ENCODE measurements around the gene ELMO1. TPM values are rescaled to one million over a fixed set of nuclear protein-coding genes. Genes with fewer than 3 reads are reported as not detected.

ELMO1 gene
- total and polyA plus RNA-seq, 10 of the 15 experiments (the other 5 are each of a cell fraction or from before 2014, with no cell fraction given), result 22.6 to 85.9 (median 56.6) TPM

DNA sequence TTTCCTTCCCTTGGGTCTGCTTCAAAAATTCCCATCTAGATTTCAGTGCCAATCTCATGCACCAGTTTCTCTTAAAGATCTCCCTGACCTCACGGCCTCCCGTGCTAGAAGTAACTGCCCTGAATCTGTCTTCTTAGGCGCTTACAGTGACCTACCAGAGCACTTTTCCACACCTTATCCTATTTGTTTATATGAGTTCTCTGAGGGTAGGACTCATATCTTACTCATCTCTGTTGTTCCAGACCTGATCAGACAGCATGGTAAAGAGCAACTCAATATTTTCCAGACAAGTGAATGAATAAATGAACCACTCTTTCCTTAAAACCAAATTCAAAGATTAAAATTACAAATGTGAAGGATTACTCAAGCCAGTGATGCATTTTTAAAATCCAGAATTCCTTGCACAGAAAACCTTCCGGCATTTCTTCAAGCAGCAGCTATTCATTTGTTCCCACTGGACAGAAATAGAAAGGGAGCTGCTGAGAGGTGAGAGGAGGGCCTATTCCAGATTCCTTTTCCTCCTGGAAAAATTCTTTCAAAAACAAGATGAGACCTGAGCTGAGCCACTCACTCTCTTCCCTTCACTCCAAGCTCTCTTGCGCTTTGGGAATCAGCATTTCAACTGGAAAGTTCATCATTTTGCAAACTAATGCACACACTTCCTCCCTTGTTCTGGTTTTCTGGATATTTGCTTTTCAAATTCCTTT is 94.6 kb downstream of the ELMO1 start:
- no peak overlapping the region for H3K27ac ChIP-seq (ENCODE audit: control insufficient read depth, insufficient read depth)
- H3K4me3 ChIP-seq, result 0 out of 2 replicates have a peak overlapping the region, but pooled peaks have one; percentile 72
- no peaks in the 10 kb centered on the region for H3K36me3 ChIP-seq (ENCODE audit: control insufficient read depth in 2 of 2, insufficient read depth in 2 of 2, low read length in 1 of 2)
- intact Hi-C loops (cut with micrococcal nuclease; ENCODE audit: unreplicated experiment) (loop anchor here (1.0 to 10.0 kb wide), 7 partner anchors 70 to 478 kb away; partner anchors contain the start of gene ELMO1), in situ Hi-C loops (cut with MboI) (loop anchor here (10.0 kb wide), 1 partner anchor 119 kb away; no protein-coding TSS in a partner anchor)
- FAIRE-seq (no peak), ATAC-seq (no peak), DNase-seq (ENCODE audit: low read depth, low spot score) (no peak)
- POLR2A ChIA-PET, result interaction anchor here (1.2 to 1.6 kb wide), 3 partner anchors 12 to 146 kb away, joined by 3 to 5 read pairs (median 3); no protein-coding TSS in a partner anchor
- TF ChIP-seq RFX5 (IDR thresholded peaks at IDR 0.05; ENCODE audit: low read depth, low read length) (no peak), EZH2 (IDR thresholded peaks at IDR 0.05; ENCODE audit: borderline replicate concordance, control insufficient read depth, low read depth, low read length) (no peak), POU2F2 (IDR thresholded peaks at IDR 0.05; ENCODE audit: borderline replicate concordance, low read depth, low read length) (no peak), HCFC1 (IDR thresholded peaks at IDR 0.05; ENCODE audit: low read length) (no peak), ZNF384 (IDR thresholded peaks at IDR 0.05; ENCODE audit: borderline replicate concordance, low read depth, low read length) (no peak), ASH2L (IDR thresholded peaks at IDR 0.05; ENCODE audit: borderline replicate concordance, low read depth) (no peak), SPI1 (IDR thresholded peaks at IDR 0.05; ENCODE audit: borderline replicate concordance, insufficient read depth, low read depth, low read length) (no peak), ELK1 (IDR thresholded peaks at IDR 0.05; ENCODE audit: low read depth, low read length) (no peak), SUPT20H (IDR thresholded peaks at IDR 0.05; ENCODE audit: borderline replicate concordance, control insufficient read depth, low read depth, low read length) (no peak), CREB1 (IDR thresholded peaks at IDR 0.05; ENCODE audit: low read depth) (no peak), JUNB (IDR thresholded peaks at IDR 0.05) (no peak), CREM (IDR thresholded peaks at IDR 0.05; ENCODE audit: low read depth) (no peak), EGR1 (IDR thresholded peaks at IDR 0.05; ENCODE audit: borderline replicate concordance in 1 of 2, low read depth in 2 of 2, low read length in 2 of 2) (no peak), POLR2AphosphoS5 (IDR thresholded peaks at IDR 0.05; ENCODE audit: low read length) (no peak)
- TF ChIP-seq, protein P1, sequence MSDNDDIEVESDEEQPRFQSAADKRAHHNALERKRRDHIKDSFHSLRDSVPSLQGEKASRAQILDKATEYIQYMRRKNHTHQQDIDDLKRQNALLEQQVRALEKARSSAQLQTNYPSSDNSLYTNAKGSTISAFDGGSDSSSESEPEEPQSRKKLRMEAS (IDR thresholded peaks at IDR 0.05; ENCODE audit: low read depth, low read length), result no peak
- H3K79me2 ChIP-seq (ENCODE audit: control insufficient read depth, insufficient read depth, low read length), result no peaks in the 10 kb centered on the region
- H3K9me3 ChIP-seq (replicated peaks; ENCODE audit: control insufficient read depth, insufficient read depth, low read length), result no peaks in the 10 kb centered on the region
- peaks cover 17% of the 10 kb centered on the region for H3K4me1 ChIP-seq (ENCODE audit: control insufficient read depth, insufficient read depth, low read length)
- H3K4me2 ChIP-seq (ENCODE audit: control insufficient read depth, insufficient read depth), result no peak overlapping the region
- RAD21 ChIA-PET (ENCODE audit: unreplicated experiment), result interaction anchor here (0.7 to 5.8 kb wide), 28 partner anchors 9 to 477 kb away, joined by 3 to 100 read pairs (median 4); partner anchors contain the start of gene ELMO1
- H2AFZ ChIP-seq (ENCODE audit: control insufficient read depth, low read depth, low read length), result peak overlapping the region; percentile 88
- CTCF ChIA-PET, result interaction anchor here (0.6 to 19.0 kb wide), 43 partner anchors 11 to 498 kb away, joined by 3 to 298 read pairs (median 4); no protein-coding TSS in a partner anchor
- no peak overlapping the region for H3K9ac ChIP-seq (ENCODE audit: control insufficient read depth, insufficient read depth, low read length)
- SMC1A ChIA-PET (ENCODE audit: uncharacterized antibody, unreplicated experiment), result interaction anchor here (0.7 to 5.1 kb wide), 27 partner anchors 10 to 478 kb away, joined by 3 to 122 read pairs (median 5); partner anchors contain the start of gene ELMO1
- no peaks in the 10 kb centered on the region for H3K27me3 ChIP-seq (replicated peaks in 1 of 2; ENCODE audit: control insufficient read depth in 2 of 2, insufficient read depth in 2 of 2, low read length in 1 of 2)
- no peaks in the 10 kb centered on the region for H4K20me1 ChIP-seq (ENCODE audit: control insufficient read depth, insufficient read depth)
- no TSS peak for BruUV-seq (replicated peaks)
- WGBS (ENCODE audit: insufficient coverage, insufficient replicate concordance, low lambda C conversion rate, missing lambda C conversion rate), result 97% methylated on average over 5 of the region's 5 CpGs

All from GM12878 (cell line).